IMR-90 (cell line): ENCODE data around the gene CYP2F1. TPM values are rescaled to one million over a fixed set of nuclear protein-coding genes. Genes with fewer than 3 reads are reported as not detected.
"Not testable (repeated sequence)": the region's sequence is repeated elsewhere in the genome, so short reads cannot be mapped to it uniquely, and the experiment has no call there.

ENCODE experiments used
- ATAC-seq: fragments of 200-7000 bp; cut with Tn5 transposase; 2 replicates; pipeline ENCODE4 v1.9.1; 2020; ENCODE audit warnings: low read depth, mild to moderate bottlenecking, moderate library complexity
- BruUV-seq: library from RNA; stranded (reverse); fragments of 400-500 nt; replicated peaks from 2 replicates; lab custom pipeline; 2021; lab: Mats Ljungman, UMichigan
- CTCF ChIA-PET: fragments of 300-600 bp; formaldehyde crosslinking; extraction: SDS; loops from one replicate; lab custom pipeline; 2021; ENCODE audit warnings: antibody characterized with exemption; lab: Yijun Ruan, JAX
- POLR2A ChIA-PET: fragments of 300-600 bp; sonication (Branson Sonifier 250); formaldehyde crosslinking; loops from one replicate; lab custom pipeline; 2022; ENCODE audit warnings: antibody characterized with exemption; ENCODE audit not compliant: unreplicated experiment; lab: Charles Lee
- DNase-seq: peaks from one replicate; pipeline ENCODE4 v3.0.0; 2013
- H2AFZ ChIP-seq: replicated peaks from 2 replicates; pipeline ENCODE3; 2013; ENCODE audit warnings: low read length, mild to moderate bottlenecking; ENCODE audit not compliant: poor library complexity
- H2AK5ac ChIP-seq: 2 replicates; pipeline ENCODE4 v1.6.1; 2013; ENCODE audit warnings: low read depth, low read length, inconsistent platforms
- H2AK9ac ChIP-seq: replicated peaks from 2 replicates; pipeline ENCODE3; 2013; ENCODE audit warnings: mild to moderate bottlenecking, low read depth, low read length, moderate library complexity; ENCODE audit not compliant: poor library complexity
- H2BK120ac ChIP-seq: 2 replicates; pipeline ENCODE4 v1.6.1; 2013; ENCODE audit warnings: low read depth, low read length, inconsistent platforms
- H2BK15ac ChIP-seq: 3 replicates; pipeline ENCODE4 v1.6.1; 2013; ENCODE audit warnings: low read depth, low read length, inconsistent platforms
- H2BK20ac ChIP-seq: 2 replicates; pipeline ENCODE4 v1.6.1; 2013; ENCODE audit warnings: low read depth, mild to moderate bottlenecking, inconsistent platforms, low read length, moderate library complexity
- H2BK5ac ChIP-seq: 2 replicates; pipeline ENCODE4 v1.6.1; 2013; ENCODE audit warnings: mild to moderate bottlenecking, low read depth, low read length, inconsistent platforms; ENCODE audit not compliant: poor library complexity, severe bottlenecking
- H3K14ac ChIP-seq: replicated peaks from 2 replicates; pipeline ENCODE4 v1.6.1; 2013; ENCODE audit warnings: low read depth, low read length, inconsistent platforms
- H3K18ac ChIP-seq: 2 replicates; pipeline ENCODE4 v1.6.1; 2013; ENCODE audit warnings: low read depth, low read length, control low read depth
- H3K23ac ChIP-seq: 2 replicates; pipeline ENCODE4 v1.6.1; 2013; ENCODE audit warnings: low read depth, low read length, inconsistent platforms
- H3K27ac ChIP-seq: 2 replicates; pipeline ENCODE4 v1.5.1; 2013; ENCODE audit warnings: mild to moderate bottlenecking, control low read depth, low read length; ENCODE audit not compliant: insufficient read depth
- H3K27me3 ChIP-seq: 2 replicates; pipeline ENCODE4 v1.6.1; 2013; ENCODE audit warnings: low read length; ENCODE audit not compliant: control insufficient read depth, insufficient read depth
- H3K36me3 ChIP-seq: 2 replicates; pipeline ENCODE4 v1.6.1; 2013; ENCODE audit warnings: low read length, mixed read lengths; ENCODE audit not compliant: control insufficient read depth, insufficient read depth
- H3K4ac ChIP-seq: 2 replicates; pipeline ENCODE4 v1.6.1; 2013; ENCODE audit warnings: low read depth, low read length, inconsistent platforms
- H3K4me1 ChIP-seq: 2 replicates; pipeline ENCODE4 v1.6.1; 2013; ENCODE audit warnings: low read length, mixed read lengths; ENCODE audit not compliant: control insufficient read depth, insufficient read depth
- H3K4me2 ChIP-seq: 2 replicates; pipeline ENCODE4 v1.6.1; 2013; ENCODE audit warnings: low read depth, mild to moderate bottlenecking, control low read depth, low read length, moderate library complexity
- H3K4me3 ChIP-seq: 2 replicates; pipeline ENCODE4 v1.5.1; 2013; ENCODE audit warnings: low read depth, mild to moderate bottlenecking, control low read depth, low read length, moderate library complexity; ENCODE audit not compliant: insufficient read depth
- H3K56ac ChIP-seq: 2 replicates; pipeline ENCODE4 v1.6.1; 2013; ENCODE audit warnings: low read length, inconsistent platforms; ENCODE audit not compliant: insufficient read depth; ENCODE audit errors: extremely low read depth
- H3K79me1 ChIP-seq, 2 experiments: 2 replicates each; pipeline ENCODE4 v1.6.1; 2013; ENCODE audit warnings: low read length in 2 of 2, inconsistent platforms in 1 of 2, low read depth in 1 of 2
- H3K9ac ChIP-seq: 2 replicates; pipeline ENCODE4 v1.6.1; 2013; ENCODE audit warnings: low read depth, low read length, control low read depth
- H3K9me1 ChIP-seq: 2 replicates; pipeline ENCODE4 v1.6.1; 2013; ENCODE audit warnings: low read length, inconsistent platforms; ENCODE audit not compliant: insufficient read depth
- H3K9me3 ChIP-seq: 2 replicates; pipeline ENCODE4 v1.6.1; 2013; ENCODE audit warnings: low read length; ENCODE audit not compliant: control insufficient read depth, insufficient read depth
- H4K20me1 ChIP-seq: 2 replicates; pipeline ENCODE4 v1.6.1; 2013; ENCODE audit warnings: low read length, inconsistent platforms; ENCODE audit not compliant: insufficient read depth
- H4K5ac ChIP-seq: 2 replicates; pipeline ENCODE4 v1.6.1; 2013; ENCODE audit warnings: mild to moderate bottlenecking, low read depth, low read length, control low read depth
- H4K8ac ChIP-seq, 2 experiments: 2 replicates each; pipeline ENCODE4 v1.6.1; 2013; ENCODE audit warnings: low read depth in 2 of 2, low read length in 2 of 2, control low read depth in 1 of 2, inconsistent platforms in 1 of 2
- H4K91ac ChIP-seq: 2 replicates; pipeline ENCODE4 v1.6.1; 2013; ENCODE audit warnings: low read depth, low read length, inconsistent platforms; ENCODE audit not compliant: insufficient read depth
- CTCF ChIP-seq: conservative IDR thresholded peaks from 2 replicates; pipeline ENCODE4 v1.5.1; 2012; ENCODE audit warnings: mild to moderate bottlenecking, low read depth, low read length, improper control_type of control experiment
- WGBS, 2 experiments: methylation state at CpG; one replicate each; pipeline versions ENCODE4 v1.1.5 to v1.1.7; 2013; ENCODE audit warnings: missing lambda C conversion rate in 2 of 2; ENCODE audit not compliant: insufficient read length in 1 of 2; ENCODE audit errors: extremely low coverage in 2 of 2; 5-methylcytosine and 5-hydroxymethylcytosine counted together
- dilution Hi-C: fragments of 300-500 bp; cut with HindIII; formaldehyde crosslinking; loops from one replicate; pipeline ENCODE4 v1.14.3; 2018; ENCODE audit warnings: low sequenced_read_pairs; ENCODE audit not compliant: unreplicated experiment
- in situ Hi-C: fragments of 300-500 bp; cut with MboI; formaldehyde crosslinking; loops from 3 replicates; pipeline ENCODE4 v1.14.3; 2019; ENCODE audit warnings: low sequenced_read_pairs, inconsistent platforms, mixed read lengths
- intact Hi-C: fragments of 100-400 bp; cut with micrococcal nuclease; formaldehyde crosslinking; loops from 2 replicates; pipeline ENCODE4 v1.10.0; 2022
- polyA plus RNA-seq, 3 experiments: library from polyadenylated mRNA; depleted of rRNA; stranded (reverse); fragments of >200 nt; gene quantifications; 2 replicates each; pipeline ENCODE4 v1.2.3, GENCODE V29; 2012; ENCODE audit warnings: low replicate concordance in 1 of 3
- total RNA-seq: library from RNA; depleted of rRNA; stranded (reverse); fragments of >200 nt; gene quantifications from 2 replicates; pipeline ENCODE4 v1.2.3, GENCODE V29; 2012

The CYP2F1 gene
- total and polyA plus RNA-seq, 2 of the 4 experiments (the other 2 are of a cell fraction) = not detected

GRCh38 chr19:41126765-41127203 lies 12.6 kb downstream of the CYP2F1 start:
- H3K18ac ChIP-seq, H2AK5ac ChIP-seq, H3K9ac ChIP-seq, H3K14ac ChIP-seq, H3K56ac ChIP-seq, in situ Hi-C loops, H2BK120ac ChIP-seq, H2AFZ ChIP-seq, H3K9me1 ChIP-seq, H3K4me2 ChIP-seq, H3K79me1 ChIP-seq, H2BK15ac ChIP-seq, H2BK5ac ChIP-seq, H3K4me1 ChIP-seq, BruUV-seq, ATAC-seq, H3K27ac ChIP-seq, H3K36me3 ChIP-seq, H3K4me3 ChIP-seq, dilution Hi-C loops, H3K4ac ChIP-seq, POLR2A ChIA-PET, H4K5ac ChIP-seq, H2AK9ac ChIP-seq, H3K23ac ChIP-seq, H3K9me3 ChIP-seq, H4K20me1 ChIP-seq, H4K8ac ChIP-seq, H4K91ac ChIP-seq, H2BK20ac ChIP-seq: not testable (repeated sequence)
- intact Hi-C loops = loop anchor here (2.0 kb wide), 1 partner anchor 136 kb away; no protein-coding TSS in a partner anchor
- peak; percentile 56 for TF ChIP-seq CTCF
- H3K27me3 ChIP-seq = peaks cover 11% of the 10 kb centered on the region
- CTCF ChIA-PET = interaction anchor here (0.8 kb wide), 1 partner anchor 13 kb away, joined by 3 read pairs; no protein-coding TSS in a partner anchor
- peak; percentile 4 for DNase-seq
- WGBS, 2 experiments = no CpG with 5 or more reads among the region's 2 CpGs

GRCh38 chr19:41127362-41127761 lies 13.1 kb downstream of the CYP2F1 start:
- H3K9ac ChIP-seq, H3K79me1 ChIP-seq, H2BK120ac ChIP-seq, H2BK20ac ChIP-seq, H3K9me3 ChIP-seq, H3K4me1 ChIP-seq, H3K36me3 ChIP-seq, dilution Hi-C loops, H3K23ac ChIP-seq, ATAC-seq, H2AFZ ChIP-seq, H4K5ac ChIP-seq, H3K4ac ChIP-seq, H4K8ac ChIP-seq, DNase-seq, H3K14ac ChIP-seq, H2BK15ac ChIP-seq, H2AK9ac ChIP-seq, H4K20me1 ChIP-seq, POLR2A ChIA-PET, H3K56ac ChIP-seq, H4K91ac ChIP-seq, H2AK5ac ChIP-seq, BruUV-seq, H3K27ac ChIP-seq, in situ Hi-C loops, H2BK5ac ChIP-seq, H3K18ac ChIP-seq, H3K9me1 ChIP-seq, H3K4me3 ChIP-seq, H3K4me2 ChIP-seq: not testable (repeated sequence)
- peaks cover 15% of the 10 kb centered on the region for H3K27me3 ChIP-seq
- intact Hi-C loops = loop anchor here (2.0 kb wide), 1 partner anchor 135 kb away; no protein-coding TSS in a partner anchor
- CTCF ChIA-PET = interaction anchor here (0.6 to 0.8 kb wide), 2 partner anchors 13 to 52 kb away, joined by 3 to 4 read pairs; no protein-coding TSS in a partner anchor
- 100% methylated on average over 2 of the region's 7 CpGs; no CpG with 5 or more reads in 1 of the 2 experiments for WGBS, 2 experiments
